DND-41 (cell line): Measurements from ENCODE around the gene HSD3B1.
"Not testable (repeated sequence)": the region's sequence is repeated elsewhere in the genome, so short reads cannot be mapped to it uniquely, and the experiment has no call there.

ENCODE experiments used
- CTCF ChIP-seq: IDR thresholded peaks from 2 replicates; pipeline ENCODE4 v1.5.1; 2012; ENCODE audit warnings: borderline replicate concordance, low read length, moderate library complexity, mild to moderate bottlenecking; ENCODE audit not compliant: poor library complexity, severe bottlenecking; ENCODE audit errors: extremely low read depth
- EZH2 ChIP-seq: IDR thresholded peaks from 3 replicates; pipeline ENCODE4 v1.6.1; 2012; ENCODE audit warnings: borderline replicate concordance, low read depth, mild to moderate bottlenecking, moderate library complexity, low read length, inconsistent platforms; ENCODE audit not compliant: severe bottlenecking

GRCh38 chr1:119553302-119554071, 46.5 kb downstream of the HSD3B1 start:
- not testable (repeated sequence) for TF ChIP-seq CTCF, EZH2
